Measurements from ENCODE around the gene TNFSF10. TPM values are rescaled to one million over a fixed set of nuclear protein-coding genes. Genes with fewer than 3 reads are reported as not detected.

The TNFSF10 gene
- total and polyA plus RNA-seq, 10 of the 15 experiments (the other 5 are each of a cell fraction or from before 2014, with no cell fraction given): 2.1 to 12.3 (median 4.4) TPM

GRCh38 chr3:172562871-172563865 is 39.9 kb upstream of the TNFSF10 start:
- H3K4me3 ChIP-seq: no peak overlapping the region
- RAD21 ChIA-PET (ENCODE audit: unreplicated experiment): interaction anchor here (1.1 kb wide), 1 partner anchor 16 kb away, joined by 3 read pairs; no protein-coding TSS in a partner anchor
- CTCF ChIA-PET: interaction anchor here (1.4 kb wide), 1 partner anchor 50 kb away, joined by 3 read pairs; no protein-coding TSS in a partner anchor
- SMC1A ChIA-PET (ENCODE audit: uncharacterized antibody, unreplicated experiment): interaction anchor here (0.6 to 1.3 kb wide), 2 partner anchors 32 to 33 kb away, joined by 3 to 4 read pairs; no protein-coding TSS in a partner anchor
- DNase-seq (ENCODE audit: low read depth, low spot score) (no peak), FAIRE-seq (peak; percentile 78), ATAC-seq (peak; percentile 83)
- in situ Hi-C loops (cut with MboI) (no loop called here), intact Hi-C loops (cut with micrococcal nuclease; ENCODE audit: unreplicated experiment) (no loop called here)
- peak overlapping the region; percentile 41; the same call in 1 of the 2 replicates for H3K4me2 ChIP-seq (ENCODE audit: control insufficient read depth, insufficient read depth)
- H4K20me1 ChIP-seq (ENCODE audit: control insufficient read depth, insufficient read depth): no peaks in the 10 kb centered on the region
- WGBS (ENCODE audit: insufficient coverage, insufficient replicate concordance, low lambda C conversion rate, missing lambda C conversion rate): 35% methylated on average over 8 of the region's 8 CpGs
- TF ChIP-seq EED (IDR thresholded peaks at IDR 0.05; ENCODE audit: low read depth): 0 out of 2 replicates have a peak, but pooled peaks have one; percentile 35
- peak in 1 of 2 experiments; percentile 70; a peak in 1 of 4 replicates for TF ChIP-seq ETV6 (conservative IDR thresholded peaks at IDR 0.05 in 1 of 2, IDR thresholded peaks at IDR 0.05 in 1 of 2; ENCODE audit: borderline replicate concordance in 1 of 2, low read depth in 1 of 2)
- no peak for TF ChIP-seq IRF4 (IDR thresholded peaks at IDR 0.05; ENCODE audit: low read depth, low read length)
- TF ChIP-seq JUNB (IDR thresholded peaks at IDR 0.05): peak; percentile 40
- no peak for TF ChIP-seq FOXK2 (IDR thresholded peaks at IDR 0.05)
- TF ChIP-seq NFIC (IDR thresholded peaks at IDR 0.05; ENCODE audit: low read depth, low read length): peak; percentile 29; the same call in 1 of the 2 replicates
- BruUV-seq (replicated peaks): no TSS peak
- no peaks in the 10 kb centered on the region for H3K9me3 ChIP-seq (replicated peaks; ENCODE audit: control insufficient read depth, insufficient read depth, low read length)
- H3K79me2 ChIP-seq (ENCODE audit: control insufficient read depth, insufficient read depth, low read length): no peaks in the 10 kb centered on the region
- no peak overlapping the region for H3K27ac ChIP-seq (ENCODE audit: control insufficient read depth, insufficient read depth)
- H2AFZ ChIP-seq (ENCODE audit: control insufficient read depth, low read depth, low read length): no peak overlapping the region; the same call in none of the 2 replicates
- peaks cover 9% of the 10 kb centered on the region for H3K4me1 ChIP-seq (ENCODE audit: control insufficient read depth, insufficient read depth, low read length)
- POLR2A ChIA-PET: no interaction called here
- H3K36me3 ChIP-seq (ENCODE audit: control insufficient read depth in 2 of 2, insufficient read depth in 2 of 2, low read length in 1 of 2): no peaks in the 10 kb centered on the region
- no peak overlapping the region for H3K9ac ChIP-seq (ENCODE audit: control insufficient read depth, insufficient read depth, low read length)
- H3K27me3 ChIP-seq (replicated peaks in 1 of 2; ENCODE audit: control insufficient read depth in 2 of 2, insufficient read depth in 2 of 2, low read length in 1 of 2): no peaks in the 10 kb centered on the region

Data from GM12878 (cell line).